Measurements from ENCODE around the gene FILIP1L. TPM values are rescaled to one million over a fixed set of nuclear protein-coding genes. Genes with fewer than 3 reads are reported as not detected.

Gene FILIP1L
- total RNA-seq, 1 donor = 0.42 TPM

GRCh38 chr3:100040451-100041225, 73.7 kb downstream of the FILIP1L start:
- H3K9me3 ChIP-seq (ENCODE audit: low read depth, low read length) = no peaks in the 10 kb centered on the region
- H3K27me3 ChIP-seq (ENCODE audit: insufficient read depth, low read length) = no peaks in the 10 kb centered on the region
- H3K4me3 ChIP-seq (ENCODE audit: low read length) = no peak overlapping the region
- peaks cover 27% of the 10 kb centered on the region for H3K4me1 ChIP-seq (ENCODE audit: insufficient read depth, low read length)

GRCh38 chr3:100039075-100039474, 75.2 kb downstream of the FILIP1L start:
- Histone ChIP-seq H3K4me3 (ENCODE audit: low read length) (no peak overlapping the region), H3K4me1 (ENCODE audit: insufficient read depth, low read length) (peaks cover 11% of the 10 kb centered on the region), H3K9me3 (ENCODE audit: low read depth, low read length) (no peaks in the 10 kb centered on the region), H3K27me3 (ENCODE audit: insufficient read depth, low read length) (no peaks in the 10 kb centered on the region)

DNA sequence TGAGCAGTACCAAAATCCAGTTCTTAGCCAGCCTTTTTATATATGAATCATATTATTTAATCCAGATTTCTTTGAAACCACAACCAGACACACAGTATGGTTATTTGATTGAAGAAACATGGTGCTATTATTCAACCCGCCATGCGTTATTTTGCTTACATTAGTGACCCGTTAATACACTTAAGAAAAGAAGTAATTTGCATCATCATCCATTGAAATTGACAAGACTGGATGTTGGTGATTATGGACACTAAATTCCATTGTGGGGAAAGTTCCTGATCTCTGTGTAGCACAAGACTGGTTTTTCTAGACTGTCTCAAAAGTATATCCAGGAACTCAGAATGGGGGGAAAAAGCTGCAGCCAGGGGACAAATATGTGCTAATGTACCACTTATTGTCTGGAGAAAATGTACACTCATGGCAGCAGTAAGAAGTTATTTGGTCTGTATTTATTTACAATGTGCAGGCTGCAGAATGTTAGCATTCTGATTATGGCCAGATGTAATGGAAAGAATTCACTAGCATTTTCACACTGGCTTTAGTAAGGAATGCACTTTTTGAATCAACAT, 80.3 kb downstream of the FILIP1L start:
- Histone ChIP-seq H3K27me3 (ENCODE audit: insufficient read depth, low read length) (no peaks in the 10 kb centered on the region), H3K4me1 (ENCODE audit: insufficient read depth, low read length) (no peaks in the 10 kb centered on the region), H3K4me3 (ENCODE audit: low read length) (no peak overlapping the region), H3K9me3 (ENCODE audit: low read depth, low read length) (no peaks in the 10 kb centered on the region)

DNA sequence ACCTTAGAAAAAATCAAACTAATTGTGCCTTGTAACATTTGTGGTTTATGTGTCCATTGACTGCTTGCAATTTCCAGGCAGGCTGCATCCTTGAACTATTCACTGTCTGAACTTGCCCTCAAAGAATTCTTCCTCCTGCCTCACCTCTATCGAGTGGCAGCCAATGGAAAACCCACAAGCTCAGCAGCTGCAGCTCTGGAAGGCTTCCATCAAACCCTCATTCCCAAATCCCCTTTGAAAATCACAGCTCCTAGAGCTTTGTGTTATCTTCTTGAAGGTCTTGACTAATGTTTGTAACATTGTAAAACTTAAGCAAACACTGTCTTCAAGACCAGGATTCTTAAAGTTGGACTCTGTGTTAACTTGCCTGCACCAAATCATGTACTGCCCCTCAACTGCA, 81.1 kb downstream of the FILIP1L start:
- no peaks in the 10 kb centered on the region for H3K9me3 ChIP-seq (ENCODE audit: low read depth, low read length)
- H3K27me3 ChIP-seq (ENCODE audit: insufficient read depth, low read length) = no peaks in the 10 kb centered on the region
- no peak overlapping the region for H3K4me3 ChIP-seq (ENCODE audit: low read length)
- H3K4me1 ChIP-seq (ENCODE audit: insufficient read depth, low read length) = no peaks in the 10 kb centered on the region

DNA sequence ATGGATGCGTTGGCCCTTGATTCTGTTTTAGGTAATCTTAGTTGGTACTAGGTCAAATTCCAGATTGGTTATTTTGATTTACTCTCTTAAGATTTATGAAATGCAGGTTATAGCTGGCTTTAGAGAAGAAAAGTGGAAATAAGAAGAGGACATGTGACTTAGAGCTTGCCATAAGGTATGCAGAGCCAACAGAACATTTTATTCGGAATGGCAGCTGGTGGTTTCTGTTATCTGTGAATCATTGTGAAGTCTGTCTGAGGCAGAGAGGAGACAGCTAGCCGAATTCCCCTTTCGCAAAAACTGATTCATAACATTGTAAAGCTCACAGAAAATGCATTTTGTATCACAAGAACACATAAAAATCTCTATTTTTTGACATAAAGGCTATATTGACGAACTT, 82.1 kb downstream of the FILIP1L start:
- Histone ChIP-seq H3K4me3 (ENCODE audit: low read length) (no peak overlapping the region), H3K27me3 (ENCODE audit: insufficient read depth, low read length) (no peaks in the 10 kb centered on the region), H3K4me1 (ENCODE audit: insufficient read depth, low read length) (no peaks in the 10 kb centered on the region), H3K9me3 (ENCODE audit: low read depth, low read length) (no peaks in the 10 kb centered on the region)

GRCh38 chr3:100030914-100031425, 83.3 kb downstream of the FILIP1L start:
- Histone ChIP-seq H3K4me1 (ENCODE audit: insufficient read depth, low read length) (no peaks in the 10 kb centered on the region), H3K4me3 (ENCODE audit: low read length) (no peak overlapping the region), H3K9me3 (ENCODE audit: low read depth, low read length) (no peaks in the 10 kb centered on the region), H3K27me3 (ENCODE audit: insufficient read depth, low read length) (no peaks in the 10 kb centered on the region)

DNA sequence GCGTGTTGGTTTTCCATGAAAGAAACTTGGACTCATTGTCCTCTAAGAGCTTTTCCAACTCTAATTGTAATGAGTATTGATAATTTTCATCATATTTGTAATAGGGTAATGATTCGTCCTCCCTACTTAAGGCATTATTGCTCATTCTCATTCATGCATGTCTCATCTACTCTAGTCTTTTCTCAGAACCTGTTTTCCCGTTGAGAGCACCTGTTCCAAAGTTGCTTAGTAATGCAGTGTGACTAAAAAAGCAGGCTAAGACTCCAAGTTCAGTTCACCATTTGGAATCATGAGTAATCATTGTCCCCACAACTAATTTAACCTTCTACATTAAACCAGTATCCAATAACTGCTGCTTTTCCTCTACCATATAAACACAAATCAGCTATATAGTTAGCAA, 84.0 kb downstream of the FILIP1L start:
- no peaks in the 10 kb centered on the region for H3K27me3 ChIP-seq (ENCODE audit: insufficient read depth, low read length)
- H3K9me3 ChIP-seq (ENCODE audit: low read depth, low read length) = no peaks in the 10 kb centered on the region
- H3K4me1 ChIP-seq (ENCODE audit: insufficient read depth, low read length) = no peaks in the 10 kb centered on the region
- H3K4me3 ChIP-seq (ENCODE audit: low read length) = no peak overlapping the region

GRCh38 chr3:100029689-100030088, 84.6 kb downstream of the FILIP1L start:
- H3K4me1 ChIP-seq (ENCODE audit: insufficient read depth, low read length) = no peaks in the 10 kb centered on the region
- H3K4me3 ChIP-seq (ENCODE audit: low read length) = no peak overlapping the region
- H3K27me3 ChIP-seq (ENCODE audit: insufficient read depth, low read length) = no peaks in the 10 kb centered on the region
- H3K9me3 ChIP-seq (ENCODE audit: low read depth, low read length) = no peaks in the 10 kb centered on the region

DNA sequence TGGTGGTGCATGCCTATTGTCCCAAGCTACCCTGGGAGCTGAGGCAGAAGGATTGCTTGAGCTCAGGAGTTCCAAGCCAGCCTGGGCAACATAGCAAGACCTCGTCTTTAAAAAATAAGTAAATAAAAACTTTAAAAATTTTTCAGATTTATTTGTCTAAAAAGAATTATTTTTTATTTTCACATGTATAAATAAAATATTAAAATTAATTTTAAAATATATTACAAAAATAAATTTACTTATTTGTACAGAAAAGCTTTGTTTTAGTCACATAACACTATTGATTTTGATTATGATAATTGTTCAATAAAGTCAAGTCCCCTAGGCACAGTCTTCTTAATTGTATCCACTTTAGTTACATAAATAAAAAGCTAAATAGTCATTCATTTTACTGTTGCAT, 85.2 kb downstream of the FILIP1L start:
- H3K4me3 ChIP-seq (ENCODE audit: low read length) = no peak overlapping the region
- H3K9me3 ChIP-seq (ENCODE audit: low read depth, low read length) = no peaks in the 10 kb centered on the region
- H3K4me1 ChIP-seq (ENCODE audit: insufficient read depth, low read length) = no peaks in the 10 kb centered on the region
- no peaks in the 10 kb centered on the region for H3K27me3 ChIP-seq (ENCODE audit: insufficient read depth, low read length)

- Histone ChIP-seq H3K27me3 (ENCODE audit: insufficient read depth, low read length) (no peaks in the 10 kb centered on the region), H3K4me3 (ENCODE audit: low read length) (no peak overlapping the region), H3K9me3 (ENCODE audit: low read depth, low read length) (no peaks in the 10 kb centered on the region), H3K4me1 (ENCODE audit: insufficient read depth, low read length) (no peaks in the 10 kb centered on the region)
These were observed 87.0 kb downstream of the FILIP1L start for GRCh38 chr3:100027321-100027720.

- Histone ChIP-seq H3K27me3 (ENCODE audit: insufficient read depth, low read length) (no peaks in the 10 kb centered on the region), H3K4me1 (ENCODE audit: insufficient read depth, low read length) (no peaks in the 10 kb centered on the region), H3K4me3 (ENCODE audit: low read length) (no peak overlapping the region), H3K9me3 (ENCODE audit: low read depth, low read length) (no peaks in the 10 kb centered on the region)
These were observed 89.6 kb downstream of the FILIP1L start for GRCh38 chr3:100024520-100025303.

DNA sequence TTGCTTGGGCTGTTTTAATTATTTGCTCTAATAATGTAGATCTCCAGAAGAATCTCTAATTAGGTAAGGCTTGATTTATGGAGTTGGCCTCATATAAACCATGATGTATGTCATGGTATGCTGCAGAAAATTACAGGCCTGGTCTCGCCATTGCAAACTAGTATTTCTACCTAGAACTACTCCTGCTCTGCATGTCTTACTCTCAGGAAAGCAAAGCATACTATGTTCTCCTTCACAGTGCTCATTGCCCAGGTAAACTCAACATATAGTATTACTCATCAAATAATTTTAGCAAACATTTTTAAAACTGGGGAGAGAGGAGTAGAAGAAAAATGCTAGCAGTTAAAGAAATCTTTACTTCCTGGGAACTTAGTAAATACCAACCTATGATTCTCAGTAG, 90.7 kb downstream of the FILIP1L start:
- Histone ChIP-seq H3K4me1 (ENCODE audit: insufficient read depth, low read length) (no peaks in the 10 kb centered on the region), H3K4me3 (ENCODE audit: low read length) (no peak overlapping the region), H3K9me3 (ENCODE audit: low read depth, low read length) (no peaks in the 10 kb centered on the region)

GRCh38 chr3:100023150-100023549, 91.2 kb downstream of the FILIP1L start:
- H3K4me1 ChIP-seq (ENCODE audit: insufficient read depth, low read length) = no peaks in the 10 kb centered on the region
- no peak overlapping the region for H3K4me3 ChIP-seq (ENCODE audit: low read length)
- no peaks in the 10 kb centered on the region for H3K9me3 ChIP-seq (ENCODE audit: low read depth, low read length)
- H3K27me3 ChIP-seq (ENCODE audit: insufficient read depth, low read length) = no peaks in the 10 kb centered on the region

More for the DNA sequence above, 90.7 kb downstream of the FILIP1L start:
- no peaks in the 10 kb centered on the region for H3K27me3 ChIP-seq (ENCODE audit: insufficient read depth, low read length)

- Histone ChIP-seq H3K4me3 (ENCODE audit: low read length) (no peak overlapping the region), H3K9me3 (ENCODE audit: low read depth, low read length) (no peaks in the 10 kb centered on the region), H3K27me3 (ENCODE audit: insufficient read depth, low read length) (no peaks in the 10 kb centered on the region), H3K4me1 (ENCODE audit: insufficient read depth, low read length) (no peaks in the 10 kb centered on the region)
These were observed 91.8 kb downstream of the FILIP1L start for GRCh38 chr3:100022506-100022905.

DNA sequence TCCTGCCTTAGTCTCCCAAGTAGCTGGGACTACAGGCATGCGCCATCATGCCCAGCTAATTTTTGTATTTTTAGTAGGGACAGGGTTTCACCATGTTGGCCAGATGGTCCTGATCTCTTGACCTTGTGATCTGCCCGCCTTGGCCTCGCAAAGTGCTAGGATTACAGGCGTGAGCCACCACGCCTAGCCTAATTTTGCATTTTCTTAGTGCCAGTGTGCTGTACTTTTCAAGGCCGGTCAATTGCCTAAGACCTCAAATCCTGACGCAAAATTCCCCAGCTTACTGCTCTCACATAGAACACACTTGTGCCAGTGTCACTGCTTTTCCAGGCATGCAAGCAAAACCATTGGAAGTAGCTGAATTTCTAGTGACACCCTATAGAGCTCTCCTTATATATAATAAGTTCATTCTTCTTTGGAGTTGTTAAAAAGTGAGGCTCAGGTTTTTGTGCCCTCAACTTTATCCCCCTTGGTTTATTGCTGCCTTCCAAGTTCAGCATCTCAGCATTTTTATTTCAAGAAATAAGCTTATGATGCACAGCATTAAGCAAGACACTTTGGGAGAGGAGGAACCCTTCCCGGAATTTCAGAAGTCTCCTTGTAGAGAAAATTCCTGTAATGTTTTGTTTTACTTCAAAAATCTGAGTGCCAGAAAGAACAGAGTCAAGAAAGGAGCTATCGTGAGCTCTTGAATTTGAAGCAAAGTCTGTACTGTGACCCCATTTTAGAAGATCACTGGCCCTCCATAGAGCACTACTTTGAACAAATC, 93.2 kb downstream of the FILIP1L start:
- no peaks in the 10 kb centered on the region for H3K9me3 ChIP-seq (ENCODE audit: low read depth, low read length)
- H3K4me1 ChIP-seq (ENCODE audit: insufficient read depth, low read length) = no peaks in the 10 kb centered on the region
- no peaks in the 10 kb centered on the region for H3K27me3 ChIP-seq (ENCODE audit: insufficient read depth, low read length)
- H3K4me3 ChIP-seq (ENCODE audit: low read length) = no peak overlapping the region
